Cerebellar nuclear complex (tissue), 1 donor: ENCODE data around the gene GSTM4.
"Not testable (repeated sequence)": the region's sequence is repeated elsewhere in the genome, so short reads cannot be mapped to it uniquely, and the experiment has no call there.

Experiments
- DNase-seq, 2 experiments: peaks; one replicate each; lab custom pipeline; 2025; lab: John Stamatoyannopoulos, UW

GSTM4 gene

DNA sequence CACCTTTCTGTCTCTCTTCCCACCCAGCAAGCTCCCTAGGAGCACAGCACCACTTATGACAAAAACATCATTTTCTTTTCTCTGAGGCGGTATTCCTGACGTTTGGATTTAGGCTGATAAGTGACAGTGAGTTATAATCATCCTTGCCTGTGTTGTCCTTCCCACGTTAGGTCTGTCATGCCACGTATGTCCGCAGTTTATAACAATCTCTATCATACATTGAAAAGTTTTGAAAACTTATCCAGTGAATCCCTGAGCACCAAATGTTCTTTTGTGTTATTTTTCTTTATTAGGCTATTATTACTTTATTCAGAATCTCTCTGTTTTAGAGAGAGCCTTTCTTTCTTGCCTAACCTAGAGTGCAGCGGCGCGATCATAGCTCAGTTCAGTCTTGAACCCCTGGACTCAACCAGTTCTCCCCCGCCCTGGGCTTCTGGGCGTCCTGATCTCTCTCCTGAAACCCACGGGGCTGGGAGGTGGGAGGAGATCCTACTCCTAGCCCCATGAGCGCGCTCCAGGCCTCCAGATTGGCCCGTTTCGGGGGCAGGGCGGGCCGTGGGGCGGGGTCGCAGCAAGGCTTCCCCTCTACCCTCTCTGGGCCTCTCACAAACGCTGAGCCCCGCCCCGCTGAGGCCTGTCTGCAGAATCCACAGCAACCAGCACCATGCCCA lies 11.7 kb downstream of the GSTM4 start, which contains the start of gene GSTM2:
Gene GSTM2 (plus strand): TSS at position 606 of the 671 bp plus-strand sequence. CDS start 59 bp downstream, at position 665.
- DNase-seq: no peak

DNA sequence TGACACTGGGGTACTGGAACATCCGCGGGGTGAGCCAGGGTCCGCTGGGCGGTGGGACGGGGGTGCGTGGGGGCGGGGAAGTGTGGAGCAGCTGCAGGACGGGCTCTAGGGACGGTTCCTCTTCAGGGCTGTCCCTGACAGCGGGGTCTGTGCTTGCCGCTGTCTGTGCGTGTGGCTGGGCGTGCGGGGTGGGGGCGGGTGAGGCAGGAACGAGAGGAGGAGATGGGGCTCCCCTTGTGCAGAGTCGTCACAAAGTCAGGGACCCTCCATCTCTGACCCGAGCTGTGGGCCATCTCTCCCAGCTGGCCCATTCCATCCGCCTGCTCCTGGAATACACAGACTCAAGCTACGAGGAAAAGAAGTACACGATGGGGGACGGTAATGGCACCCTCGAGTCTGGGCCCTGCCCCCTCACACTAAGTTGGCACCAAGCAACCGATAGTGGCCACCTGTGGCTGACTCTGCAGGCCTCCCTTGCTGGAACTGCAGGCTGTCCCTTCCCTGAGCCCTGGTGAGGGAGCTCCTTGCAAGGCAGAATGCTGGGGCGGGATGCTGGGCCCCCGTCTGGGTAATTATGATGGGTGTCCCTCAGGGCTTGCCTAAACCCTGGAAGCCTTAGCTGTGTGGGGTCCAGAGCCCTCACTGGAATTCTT lies 12.3 kb downstream of the GSTM4 start:
- no peak for DNase-seq

DNA sequence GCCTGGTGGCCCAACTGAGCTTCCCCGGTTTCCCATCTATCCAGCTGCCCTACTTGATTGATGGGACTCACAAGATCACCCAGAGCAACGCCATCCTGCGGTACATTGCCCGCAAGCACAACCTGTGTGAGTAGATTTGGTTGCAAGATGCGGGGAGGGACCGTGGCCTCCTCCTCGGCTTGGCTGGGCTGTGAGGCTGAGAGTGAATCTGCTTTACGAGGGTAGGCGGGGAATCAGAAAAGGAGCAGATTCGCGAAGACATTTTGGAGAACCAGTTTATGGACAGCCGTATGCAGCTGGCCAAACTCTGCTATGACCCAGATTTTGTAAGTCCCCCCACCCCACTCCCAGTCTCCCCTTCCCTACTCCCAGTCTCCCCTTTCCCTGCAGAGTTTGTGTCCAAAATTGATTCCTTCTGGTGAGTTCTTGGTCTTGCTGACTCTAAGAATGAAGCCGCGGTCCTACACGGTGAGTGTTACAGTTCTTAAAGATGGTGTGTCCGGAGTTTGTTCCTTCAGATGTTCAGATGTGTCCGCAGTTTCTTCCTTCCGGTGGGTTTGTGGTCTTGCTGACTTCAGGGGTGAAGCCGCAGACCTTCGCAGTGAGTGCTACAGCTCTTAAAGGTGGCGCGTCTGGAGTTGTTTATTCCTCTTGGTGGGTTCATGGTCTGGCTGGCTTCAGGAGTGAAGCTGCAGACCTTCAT lies 13.5 kb downstream of the GSTM4 start:
- DNase-seq: no peak

DNA sequence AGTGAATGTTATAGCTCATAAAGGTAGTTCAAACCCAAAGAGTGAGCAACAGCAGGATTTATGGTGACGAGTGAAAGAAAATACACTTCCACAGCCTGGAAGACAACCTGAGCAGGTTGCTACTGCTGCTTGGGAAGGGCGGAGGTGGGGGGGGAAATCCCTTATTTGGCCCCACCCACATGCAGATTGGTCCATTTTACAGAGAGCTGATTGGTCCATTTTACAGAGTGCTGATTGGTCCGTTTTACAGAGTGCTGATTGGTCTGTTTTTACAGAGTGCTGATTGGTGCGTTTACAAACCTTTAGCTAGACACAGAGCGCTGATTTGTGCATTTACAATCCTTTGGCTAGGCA lies 14.0 kb downstream of the GSTM4 start:
- not testable (repeated sequence) for DNase-seq

DNA sequence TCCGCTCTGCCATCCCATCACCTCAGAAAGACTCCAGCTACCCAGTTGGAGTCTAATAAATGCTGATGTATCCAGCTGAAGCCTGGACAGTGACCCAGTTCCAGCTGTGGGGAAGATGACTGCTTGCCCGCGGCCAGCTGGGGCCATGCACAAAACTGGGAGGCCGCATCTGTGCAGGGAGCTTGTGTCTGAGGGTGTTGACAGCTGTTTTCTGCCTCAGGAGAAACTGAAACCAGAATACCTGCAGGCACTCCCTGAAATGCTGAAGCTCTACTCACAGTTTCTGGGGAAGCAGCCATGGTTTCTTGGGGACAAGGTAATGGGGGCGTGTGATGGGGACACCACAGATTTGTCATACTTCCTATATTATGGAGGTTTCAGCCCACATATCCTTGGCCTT lies 15.2 kb downstream of the GSTM4 start:
- DNase-seq: no peak

DNA sequence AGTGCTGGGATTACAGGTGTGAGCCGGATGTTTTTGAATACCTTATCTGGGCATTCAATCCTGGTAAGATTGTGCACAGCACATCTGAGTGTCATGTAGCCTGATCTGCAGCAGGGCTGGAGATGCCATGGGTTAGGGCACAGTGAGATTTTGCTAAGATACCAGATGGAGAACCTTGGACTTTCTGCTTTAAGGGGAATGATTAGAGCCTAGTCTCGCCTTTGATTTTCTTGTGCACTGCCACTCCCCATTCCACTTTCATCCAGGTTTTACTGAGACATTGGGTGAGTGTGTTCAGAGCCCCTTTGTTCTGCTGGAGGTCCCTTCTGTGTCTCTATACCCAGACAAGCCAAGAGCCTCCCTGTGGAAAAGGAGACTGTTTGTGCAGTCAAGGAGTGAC lies 18.0 kb downstream of the GSTM4 start:
- not testable (repeated sequence) for DNase-seq

DNA sequence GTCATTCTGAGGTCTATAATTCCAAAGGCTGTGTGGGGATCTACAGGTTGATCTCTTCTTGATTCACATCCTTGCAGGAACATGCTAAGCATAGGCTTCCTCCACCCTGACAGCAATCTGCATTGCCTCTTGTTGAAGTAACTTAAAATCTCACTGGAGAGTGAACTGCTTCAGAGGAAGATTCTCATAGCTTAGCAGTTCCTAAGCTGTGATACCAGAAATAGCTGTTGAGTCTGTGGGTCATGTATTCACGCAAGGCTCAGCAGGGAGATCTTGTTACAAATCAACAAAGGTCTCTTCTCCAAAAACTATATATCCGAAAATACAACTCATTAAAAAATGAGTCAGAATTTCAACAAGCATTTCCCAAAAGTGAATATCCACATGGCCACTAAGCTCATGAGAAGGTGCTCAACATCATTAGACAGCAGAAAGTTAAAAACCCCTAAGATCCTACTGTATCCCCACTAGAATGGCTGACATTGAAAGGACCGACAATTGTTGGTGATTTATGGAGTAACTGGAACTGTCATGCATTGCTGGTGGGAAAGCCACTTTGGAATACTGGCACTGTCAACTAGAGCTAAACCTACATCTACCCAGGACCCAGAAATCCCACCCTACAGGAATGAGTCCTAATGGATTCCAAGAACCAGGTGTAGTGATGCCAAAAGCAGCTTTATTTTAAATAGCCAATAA lies 20.9 kb downstream of the GSTM4 start:
- DNase-seq: not testable (repeated sequence)

DNA sequence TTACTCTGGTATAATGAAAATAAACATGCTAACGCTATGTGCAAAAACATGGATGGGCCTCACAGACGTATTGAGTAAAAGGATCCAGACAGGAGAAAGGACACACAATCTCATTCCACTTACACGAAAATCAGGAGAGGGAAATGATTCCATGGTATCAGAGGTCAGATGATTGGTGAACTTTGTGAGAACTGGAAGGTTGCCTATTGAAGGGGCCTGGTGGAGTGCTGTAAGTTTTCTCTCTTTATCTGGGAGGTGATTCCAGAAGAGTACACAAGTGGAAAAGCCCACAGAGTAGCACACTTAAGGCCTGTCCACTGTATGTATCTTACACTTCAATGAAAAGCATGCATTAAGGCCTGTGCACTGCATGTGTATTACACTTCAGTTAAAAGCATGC lies 21.6 kb downstream of the GSTM4 start:
- DNase-seq: no peak

DNA sequence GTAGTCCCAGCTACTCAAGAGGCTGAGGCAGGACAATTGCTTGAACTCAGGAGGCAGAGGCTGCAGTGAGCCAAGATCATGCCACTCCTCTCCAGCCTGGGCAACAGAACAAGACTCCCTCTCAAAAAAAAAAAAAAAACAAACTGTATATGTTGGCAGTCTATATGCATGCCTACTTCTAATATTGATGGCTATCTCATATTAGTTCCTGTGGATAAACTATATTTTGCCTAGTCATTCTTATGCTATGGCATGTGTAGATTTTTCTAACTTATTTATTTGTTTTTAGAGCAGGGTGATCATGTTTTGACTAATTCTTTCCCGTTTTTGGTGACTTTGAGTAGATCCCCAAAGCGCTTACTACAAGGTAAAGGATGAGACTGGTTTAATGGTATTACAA lies 22.7 kb downstream of the GSTM4 start:
- DNase-seq: not testable (repeated sequence)

DNA sequence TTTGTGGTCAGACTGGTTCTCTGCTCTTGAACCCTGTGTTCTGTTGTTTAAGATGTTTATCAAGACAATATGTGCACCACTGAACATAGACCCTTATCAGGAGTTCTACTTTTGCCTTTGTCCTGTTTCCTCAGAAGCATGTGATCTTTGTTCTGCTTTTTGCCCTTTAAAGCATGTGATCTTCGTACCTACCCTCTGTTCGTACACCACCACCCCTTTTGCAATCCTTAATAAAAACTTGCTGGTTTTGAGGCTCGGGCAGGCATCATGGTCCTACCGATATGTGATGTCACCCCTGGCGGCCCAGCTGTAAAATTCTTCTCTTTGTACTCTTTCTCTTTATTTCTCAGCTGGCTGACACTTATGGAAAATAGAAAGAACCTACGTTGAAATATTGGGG lies 28.9 kb downstream of the GSTM4 start:
- not testable (repeated sequence) for DNase-seq

DNA sequence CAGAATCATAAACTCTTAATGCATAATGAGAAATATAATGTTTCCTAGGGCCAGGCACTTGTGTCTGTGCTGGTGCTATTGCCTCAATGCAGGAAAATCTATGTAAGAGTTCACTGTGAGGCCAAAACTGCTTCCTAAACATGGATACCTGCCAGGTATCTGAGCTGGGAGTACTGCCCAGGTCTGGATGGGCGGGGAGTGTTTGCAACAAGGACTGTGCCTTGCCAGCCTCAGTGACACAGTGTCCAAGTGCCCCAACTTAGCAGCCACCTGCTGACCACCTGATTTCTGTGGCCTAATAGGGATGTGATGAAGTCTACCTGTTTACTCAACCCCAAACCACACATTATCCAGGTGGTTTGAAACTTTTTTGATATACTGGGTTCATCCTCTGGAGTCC lies 29.5 kb downstream of the GSTM4 start:
- DNase-seq: peak in 1 of 2 experiments; percentile 4

DNA sequence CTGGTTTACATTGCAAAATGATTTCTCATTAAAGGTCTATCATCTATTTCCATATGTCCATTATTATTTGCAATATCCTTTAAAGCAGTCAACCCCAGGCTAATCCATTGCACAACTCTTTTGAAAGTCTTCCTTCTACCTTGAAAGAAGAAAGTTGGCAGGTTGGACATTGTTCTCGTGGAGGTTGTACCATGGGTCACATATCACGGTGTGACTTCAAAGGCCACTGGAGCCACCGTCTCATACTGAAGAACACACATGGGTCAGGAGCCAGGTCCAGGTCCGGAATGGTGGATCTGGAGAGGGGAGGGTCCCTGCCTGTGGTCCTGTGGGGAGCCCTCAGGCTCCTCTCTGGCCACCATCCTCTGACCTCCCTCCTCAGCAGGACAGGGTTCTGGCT lies 30.0 kb downstream of the GSTM4 start:
- DNase-seq: not testable (repeated sequence)

DNA sequence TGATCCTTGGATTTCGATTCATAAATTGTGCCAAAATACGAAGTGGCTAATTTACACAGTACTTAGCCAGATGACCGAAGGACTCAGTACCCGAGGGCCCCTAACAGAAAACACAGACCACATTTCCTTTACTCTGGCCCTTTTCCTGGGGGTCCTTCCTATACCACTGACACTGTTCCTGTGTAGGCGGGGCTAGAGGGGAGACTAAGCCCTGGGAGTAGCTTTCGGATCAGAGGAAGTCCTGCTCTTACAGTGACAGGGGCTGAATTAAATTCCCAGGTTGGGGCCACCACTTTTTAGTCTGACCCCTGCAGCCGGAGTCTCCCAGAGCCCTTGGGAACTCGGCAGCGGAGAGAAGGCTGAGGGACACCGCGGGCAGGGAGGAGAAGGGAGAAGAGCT lies 31.2 kb downstream of the GSTM4 start:
- not testable (repeated sequence) for DNase-seq

DNA sequence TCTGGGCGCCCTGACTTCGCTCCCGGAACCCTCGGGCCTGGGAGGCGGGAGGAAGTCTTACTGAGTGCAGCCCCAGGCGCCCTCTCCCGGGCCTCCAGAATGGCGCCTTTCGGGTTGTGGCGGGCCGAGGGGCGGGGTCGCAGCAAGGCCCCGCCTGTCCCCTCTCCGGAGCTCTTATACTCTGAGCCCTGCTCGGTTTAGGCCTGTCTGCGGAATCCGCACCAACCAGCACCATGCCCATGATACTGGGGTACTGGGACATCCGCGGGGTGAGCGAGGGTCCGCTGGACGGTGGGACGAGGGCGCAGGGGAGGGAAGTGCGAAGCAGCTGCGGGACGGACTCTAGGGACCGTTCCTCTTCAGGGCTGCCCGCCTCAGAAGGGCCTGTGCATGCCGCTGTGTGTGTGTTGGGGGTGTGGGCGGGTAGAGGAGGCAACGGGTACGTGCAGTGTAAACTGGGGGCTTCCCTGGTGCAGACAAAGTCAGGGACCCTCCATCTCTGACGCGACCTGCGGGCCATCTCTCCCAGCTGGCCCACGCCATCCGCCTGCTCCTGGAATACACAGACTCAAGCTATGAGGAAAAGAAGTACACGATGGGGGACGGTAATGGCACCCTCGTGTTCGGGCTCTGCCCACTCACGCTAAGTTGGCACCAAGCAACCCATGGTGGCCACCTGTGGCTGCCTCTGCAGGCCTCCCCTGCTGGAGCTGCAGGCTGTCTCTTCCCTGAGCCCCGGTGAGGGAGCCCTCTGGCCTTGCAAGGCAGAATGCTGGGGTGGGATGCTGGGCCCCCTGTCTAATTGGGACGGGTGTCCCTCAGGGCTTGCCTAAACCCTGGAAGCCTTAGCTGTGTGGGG lies 32.0 kb downstream of the GSTM4 start, which contains the start of gene GSTM1:
Gene GSTM1 (plus strand): TSS at position 177 of the 859 bp plus-strand sequence. CDS start 57 bp downstream, at position 234.
- no peak for DNase-seq

DNA sequence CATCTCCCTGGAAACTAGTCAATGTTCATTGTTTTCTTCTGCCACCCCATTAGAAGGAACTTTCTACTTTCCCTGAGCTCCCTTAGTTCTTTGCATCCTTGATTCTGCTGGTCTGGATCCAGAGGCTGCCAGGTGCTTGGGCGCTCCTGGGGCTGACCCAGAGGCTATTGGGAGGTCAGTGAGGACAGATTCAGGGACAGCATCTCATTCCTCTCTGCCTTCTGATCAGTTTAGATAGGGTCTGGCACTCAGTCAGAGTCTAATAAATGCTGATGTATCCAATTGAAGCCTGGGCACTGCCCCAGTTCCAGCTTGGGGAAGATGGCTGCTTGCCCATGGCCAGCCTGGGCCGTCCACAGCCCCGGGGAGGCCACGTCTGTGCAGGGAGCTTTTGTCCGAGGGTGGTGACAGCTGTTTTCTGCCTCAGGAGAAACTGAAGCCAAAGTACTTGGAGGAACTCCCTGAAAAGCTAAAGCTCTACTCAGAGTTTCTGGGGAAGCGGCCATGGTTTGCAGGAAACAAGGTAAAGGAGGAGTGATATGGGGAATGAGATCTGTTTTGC lies 34.0 kb downstream of the GSTM4 start:
- DNase-seq: no peak

DNA sequence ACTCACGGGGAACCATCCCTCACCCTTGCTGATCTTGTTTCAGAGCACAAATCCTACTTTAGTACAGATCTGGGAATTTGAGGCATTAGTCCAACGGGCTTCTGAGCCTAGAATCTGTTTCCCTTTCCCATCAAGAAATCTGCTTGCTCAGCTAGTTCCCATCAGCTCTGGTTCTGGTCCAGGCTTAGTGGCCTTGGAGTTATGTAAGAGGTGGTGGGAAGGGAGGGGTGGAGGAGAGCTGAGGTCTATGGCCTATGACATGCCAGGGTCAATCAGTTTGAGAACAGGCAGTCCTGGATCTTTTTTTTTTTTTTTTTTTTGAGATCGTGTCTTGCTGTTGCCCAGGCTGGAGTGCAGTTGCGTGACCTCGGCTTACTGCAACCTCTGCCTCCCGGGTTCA lies 35.9 kb downstream of the GSTM4 start:
- no peak for DNase-seq

DNA sequence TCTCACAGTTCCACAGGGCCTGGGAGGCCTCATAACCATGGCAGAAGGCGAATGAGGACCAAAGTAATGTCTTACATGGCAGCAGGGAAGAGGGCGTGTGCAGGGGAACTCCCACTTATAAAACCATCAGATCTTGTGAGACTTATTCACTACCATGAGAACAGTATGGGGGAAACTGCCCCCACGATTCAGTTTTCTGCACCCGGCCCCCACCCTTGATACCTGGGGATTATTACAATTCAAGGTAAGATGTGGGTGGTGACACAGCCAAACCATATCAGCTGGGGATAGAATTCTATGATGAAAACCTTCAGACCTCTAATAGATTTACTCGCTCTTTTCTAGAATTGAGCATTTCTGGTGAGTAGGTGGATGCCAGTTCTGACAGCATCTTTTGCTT lies 38.5 kb downstream of the GSTM4 start:
- DNase-seq: not testable (repeated sequence)

DNA sequence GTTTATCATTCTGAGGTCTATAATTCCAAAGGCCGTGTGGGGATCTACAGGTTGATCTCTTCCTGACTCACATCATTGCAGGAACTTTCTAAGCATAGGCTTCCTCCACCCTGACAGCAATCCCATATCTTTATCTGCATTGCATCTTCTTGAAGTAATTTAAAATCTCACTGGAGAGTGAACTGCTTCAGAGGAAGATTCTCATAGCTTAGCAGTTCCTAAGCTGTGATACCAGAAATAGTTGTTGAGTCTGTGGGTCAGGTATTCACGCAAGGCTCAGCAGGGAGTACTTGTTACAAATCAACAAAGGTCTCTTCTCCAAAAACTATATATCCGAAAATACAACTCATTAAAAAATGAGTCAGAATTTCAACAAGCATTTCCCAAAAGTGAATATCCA lies 39.2 kb downstream of the GSTM4 start:
- DNase-seq: not testable (repeated sequence)

DNA sequence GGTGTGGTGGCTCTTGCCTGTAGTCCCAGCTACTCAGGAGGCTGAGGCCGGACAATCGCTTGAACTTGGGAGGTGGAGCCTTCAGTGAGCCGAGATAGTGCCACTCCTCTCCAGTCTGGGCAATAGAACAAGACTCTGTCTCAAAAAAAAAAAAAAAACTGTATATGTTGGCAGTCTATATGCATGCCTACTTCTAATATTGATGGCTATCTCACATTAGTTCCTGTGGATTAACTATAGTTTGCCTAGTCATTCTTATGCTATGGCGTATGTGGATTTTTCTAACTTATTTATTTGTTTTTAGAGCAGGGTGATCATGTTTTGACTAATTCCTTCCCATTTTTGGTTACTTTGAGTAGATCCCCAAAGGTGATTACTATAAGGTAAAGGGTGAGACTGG lies 41.2 kb downstream of the GSTM4 start:
- DNase-seq: no peak

DNA sequence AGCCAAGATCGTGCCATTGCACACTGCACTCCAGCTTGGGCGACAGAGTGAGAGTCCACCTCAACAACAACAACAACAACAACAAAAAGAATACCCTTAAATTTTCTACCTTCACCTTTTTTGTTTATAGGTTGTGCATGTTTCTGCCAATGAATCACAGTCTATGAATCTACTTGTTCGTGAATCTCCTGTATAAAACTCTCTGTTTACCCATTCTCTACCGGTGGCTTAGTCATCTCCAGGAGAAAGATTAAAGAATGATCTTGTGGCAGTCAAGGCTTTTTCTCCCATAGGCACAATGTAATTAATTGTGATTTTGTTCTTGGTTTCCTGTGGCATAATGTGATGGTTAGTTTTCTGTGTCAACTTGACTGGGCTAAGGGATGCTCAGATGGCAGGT lies 42.0 kb downstream of the GSTM4 start:
- not testable (repeated sequence) for DNase-seq

DNA sequence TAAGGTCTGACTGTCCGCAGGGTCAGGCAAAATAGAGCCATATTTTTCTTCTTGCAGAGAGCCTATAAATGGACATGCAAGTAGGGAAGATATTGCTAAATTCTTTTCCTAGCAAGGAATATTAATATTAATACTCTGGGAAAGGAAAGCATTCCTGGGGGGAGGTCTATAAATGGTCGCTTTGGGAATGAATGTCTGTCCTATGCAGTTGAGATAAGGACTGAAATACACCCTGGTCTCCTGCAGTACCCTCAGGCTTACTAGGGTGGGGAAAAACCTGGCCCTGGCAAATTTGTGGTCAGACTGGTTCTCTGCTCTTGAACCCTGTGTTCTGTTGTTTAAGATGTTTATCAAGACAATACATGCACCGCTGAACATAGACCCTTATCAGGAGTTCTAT lies 47.0 kb downstream of the GSTM4 start:
- not testable (repeated sequence) for DNase-seq
